Keratinocyte (primary cell): ENCODE data around the gene CWC27. TPM values are rescaled to one million over a fixed set of nuclear protein-coding genes. Genes with fewer than 3 reads are reported as not detected.
"Not testable (repeated sequence)": the region's sequence is repeated elsewhere in the genome, so short reads cannot be mapped to it uniquely, and the experiment has no call there.

ENCODE experiments used
- DNase-seq: peaks from one replicate; pipeline ENCODE4 v3.0.0-alpha.2; 2011; ENCODE audit warnings: low read depth, missing footprints, low spot score
- FAIRE-seq: peaks from 2 replicates; lab custom pipeline; 2011; peaks lifted over from hg19 to GRCh38; lab: Jason Lieb, UNC
- H2AFZ ChIP-seq: 2 replicates; pipeline ENCODE4 v1.6.0; 2012; ENCODE audit warnings: low read length, control low read depth, inconsistent platforms; ENCODE audit not compliant: control insufficient read depth
- H3K27ac ChIP-seq: 2 replicates; pipeline ENCODE4 v1.5.1; 2011; ENCODE audit warnings: low read length; ENCODE audit not compliant: control insufficient read depth, insufficient read depth
- H3K27me3 ChIP-seq: 3 replicates; pipeline ENCODE4 v1.6.0; 2011; ENCODE audit warnings: low read length; ENCODE audit not compliant: control insufficient read depth, insufficient read depth; ENCODE audit errors: extremely low read depth
- H3K36me3 ChIP-seq, 2 experiments: 2 replicates in 1 of 2; 3 replicates in 1 of 2; pipeline ENCODE4 v1.5.1; 2011; ENCODE audit warnings: low read length in 2 of 2, mild to moderate bottlenecking in 1 of 2; ENCODE audit not compliant: control insufficient read depth in 2 of 2, insufficient read depth in 2 of 2; ENCODE audit errors: extremely low read depth in 1 of 2
- H3K4me1 ChIP-seq: 3 replicates; pipeline ENCODE4 v1.5.1; 2011; ENCODE audit warnings: low read length; ENCODE audit not compliant: control insufficient read depth, insufficient read depth; ENCODE audit errors: extremely low read depth
- H3K4me2 ChIP-seq: 3 replicates; pipeline ENCODE4 v1.6.0; 2011; ENCODE audit warnings: low read depth, low read length; ENCODE audit not compliant: control insufficient read depth, insufficient read depth; ENCODE audit errors: extremely low read depth
- H3K4me3 ChIP-seq, 3 experiments: fragments of 200-600 bp in 1 of 3; sonication (generic) in 1 of 3; 2 replicates in 2 of 3; 3 replicates in 1 of 3; pipeline ENCODE4 v1.5.1; 2011 to 2016; ENCODE audit warnings: low read length in 3 of 3, mild to moderate bottlenecking in 3 of 3, control low read depth in 2 of 3, inconsistent platforms in 1 of 3, low read depth in 1 of 3, mixed read lengths in 1 of 3, mixed run types in 1 of 3, moderate library complexity in 1 of 3; ENCODE audit not compliant: control insufficient read depth in 2 of 3, insufficient read depth in 2 of 3; ENCODE audit errors: extremely low read depth in 1 of 3
- H3K79me2 ChIP-seq: 2 replicates; pipeline ENCODE4 v1.6.0; 2012; ENCODE audit warnings: low read length; ENCODE audit not compliant: control insufficient read depth, insufficient read depth
- H3K9ac ChIP-seq: 3 replicates; pipeline ENCODE4 v1.6.0; 2011; ENCODE audit warnings: low read length; ENCODE audit not compliant: control insufficient read depth, insufficient read depth; ENCODE audit errors: extremely low read depth
- H3K9me1 ChIP-seq: 3 replicates; pipeline ENCODE4 v1.6.0; 2011; ENCODE audit warnings: low read length; ENCODE audit not compliant: control insufficient read depth, insufficient read depth; ENCODE audit errors: extremely low read depth
- H3K9me3 ChIP-seq: 2 replicates; pipeline ENCODE4 v1.5.1; 2012; ENCODE audit warnings: low read depth, low read length; ENCODE audit not compliant: control insufficient read depth
- H4K20me1 ChIP-seq: 3 replicates; pipeline ENCODE4 v1.6.0; 2011; ENCODE audit warnings: low read length; ENCODE audit not compliant: control insufficient read depth, insufficient read depth; ENCODE audit errors: extremely low read depth
- CTCF ChIP-seq, 3 experiments: IDR thresholded peaks in 1 of 3; conservative IDR thresholded peaks in 1 of 3; optimal IDR thresholded peaks in 1 of 3; 2 replicates in 2 of 3; 3 replicates in 1 of 3; pipeline versions ENCODE3 to v1.5.1; 2011; ENCODE audit warnings: low read length in 3 of 3, mild to moderate bottlenecking in 3 of 3, moderate library complexity in 2 of 3, control low read depth in 1 of 3, inconsistent platforms in 1 of 3; ENCODE audit not compliant: insufficient read depth in 2 of 3; ENCODE audit errors: extremely low read depth in 1 of 3
- EZH2 ChIP-seq: IDR thresholded peaks from one replicate; pipeline ENCODE4 v1.6.1; 2012; ENCODE audit warnings: inconsistent platforms, mild to moderate bottlenecking, low read length, moderate library complexity
- dilution Hi-C: fragments of 300-500 bp; cut with MboI; formaldehyde crosslinking; loops from one replicate; pipeline ENCODE4 v1.7.0; 2020; ENCODE audit warnings: low sequenced_read_pairs; ENCODE audit not compliant: extremely low pct_ligation_motif_present
- polyA plus RNA-seq, 5 experiments: library from polyadenylated mRNA; depleted of rRNA in 3 of 5; stranded (reverse) in 3 of 5; stranded (forward) in 1 of 5; unstranded in 1 of 5; fragments of >200 nt; gene quantifications; 1 replicate in 1 of 5; 2 replicates in 3 of 5; 3 replicates in 1 of 5; pipeline versions ENCODE4 v1.2.1 to v1.2.3, GENCODE V29; 2011 to 2012; ENCODE audit warnings: missing spikeins in 2 of 5, low read depth in 1 of 5, low replicate concordance in 1 of 5

CWC27 gene
- polyA plus RNA-seq, 1 donor (not counting 4 experiments of a cell fraction or from before 2014, with no cell fraction given), result 31.8 TPM

DNA sequence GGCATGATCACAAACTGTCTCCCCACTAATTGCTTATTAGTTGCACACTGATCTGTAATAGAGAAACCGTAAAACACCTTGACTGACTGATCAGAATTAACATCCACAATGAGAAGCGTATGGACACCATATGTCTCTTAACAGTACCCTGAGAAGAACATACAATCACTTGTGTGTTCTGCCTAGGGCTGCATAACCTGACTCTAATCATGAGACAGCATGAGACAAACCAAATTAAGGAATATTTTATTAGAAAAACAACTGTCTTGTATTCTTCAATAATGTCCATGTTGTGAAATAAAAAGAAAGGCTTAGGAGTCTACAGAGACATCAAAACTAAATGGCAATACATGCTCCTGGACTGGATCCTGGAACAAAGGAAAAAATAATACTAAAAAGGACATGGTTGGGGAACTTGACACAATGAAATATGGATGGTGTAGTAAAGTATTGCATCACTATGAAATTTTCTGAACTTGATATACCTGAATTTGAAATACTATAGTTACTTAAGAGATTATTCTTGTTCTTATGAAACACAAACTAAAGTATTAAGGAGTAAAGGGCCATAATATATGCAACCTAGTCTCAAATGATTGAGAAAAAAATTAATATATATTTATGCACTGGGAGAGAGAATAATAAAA lies 162.1 kb downstream of the CWC27 start:
- Histone ChIP-seq H3K27me3 (no peaks in the 10 kb centered on the region), H3K79me2 (no peaks in the 10 kb centered on the region), H2AFZ (no peak overlapping the region), H3K9me1 (no peaks in the 10 kb centered on the region), H3K9ac (no peak overlapping the region), H3K4me2 (no peak overlapping the region), H4K20me1 (no peaks in the 10 kb centered on the region), H3K4me3 (no peak overlapping the region), H3K27ac (no peak overlapping the region), H3K36me3 (no peaks in the 10 kb centered on the region), H3K9me3 (no peaks in the 10 kb centered on the region), H3K4me1 (no peaks in the 10 kb centered on the region)
- FAIRE-seq, result no peak
- DNase-seq, result no peak
- TF ChIP-seq CTCF (optimal IDR thresholded peaks at IDR 0.05 in 1 of 3, IDR thresholded peaks at IDR 0.05 in 1 of 3, conservative IDR thresholded peaks at IDR 0.05 in 1 of 3; ENCODE audit: extremely low read depth in 1 of 3, insufficient read depth in 2 of 3, low read length in 3 of 3), result no peak
- TF ChIP-seq EZH2, result no peak
- dilution Hi-C loops, result no loop called here

DNA sequence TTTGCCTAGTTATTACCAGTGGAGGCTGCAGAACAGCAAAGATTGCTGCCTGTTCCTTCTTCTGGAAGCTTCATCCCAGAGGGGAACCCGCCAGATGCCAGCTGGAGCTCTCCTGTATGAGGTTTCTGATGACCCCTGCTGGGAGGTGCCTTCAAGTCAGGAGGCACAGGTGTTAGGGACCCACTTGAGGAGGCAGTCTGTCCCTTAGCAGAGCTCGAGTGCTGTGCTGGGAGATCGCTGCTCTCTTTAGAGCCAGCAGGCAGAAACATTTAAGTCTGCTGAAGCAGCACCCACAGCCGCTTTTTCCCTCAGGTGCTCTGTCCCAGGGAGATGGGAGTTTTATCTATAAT lies 170.7 kb downstream of the CWC27 start:
- H3K4me3 ChIP-seq, DNase-seq, H3K9me1 ChIP-seq, H3K9me3 ChIP-seq, H3K9ac ChIP-seq, FAIRE-seq, H3K4me2 ChIP-seq, dilution Hi-C loops, H3K27ac ChIP-seq, H3K36me3 ChIP-seq, H2AFZ ChIP-seq, H3K4me1 ChIP-seq, H3K79me2 ChIP-seq, H4K20me1 ChIP-seq, H3K27me3 ChIP-seq: not testable (repeated sequence)
